ENCODE results near the gene C16orf90. TPM values are rescaled to one million over a fixed set of nuclear protein-coding genes. Genes with fewer than 3 reads are reported as not detected.
A peak's percentile ranks its signal among the peaks of the same experiment; 100 is the strongest.
"Not testable (repeated sequence)": the region's sequence is repeated elsewhere in the genome, so short reads cannot be mapped to it uniquely, and the experiment has no call there.

The C16orf90 gene
- total RNA-seq, 1 donor, result not detected

DNA sequence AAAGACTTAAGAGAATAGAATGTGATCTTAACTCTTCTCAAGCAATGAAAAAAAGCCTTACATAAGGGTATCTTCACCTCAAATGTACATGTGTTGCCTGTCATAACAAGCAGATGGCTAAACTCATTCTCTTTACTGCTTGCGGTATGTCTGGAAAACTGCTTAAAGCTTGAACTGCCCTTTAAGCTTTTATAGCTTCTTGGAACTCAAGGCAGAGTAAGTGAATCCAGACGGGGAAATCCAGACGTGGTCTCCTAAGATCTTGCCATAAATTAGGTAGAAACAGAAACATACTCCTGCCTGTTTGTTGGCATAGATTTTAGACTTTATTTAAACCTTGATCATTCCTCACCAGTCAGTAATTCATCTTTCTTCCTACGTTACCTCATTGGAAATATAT is 25.1 kb upstream of the C16orf90 start:
- H3K9me3 ChIP-seq (ENCODE audit: low read depth, low read length), result no peaks in the 10 kb centered on the region
- no peak overlapping the region for H3K4me3 ChIP-seq (ENCODE audit: low read length)
- H3K4me1 ChIP-seq (ENCODE audit: insufficient read depth, low read length), result no peaks in the 10 kb centered on the region
- H3K27me3 ChIP-seq (ENCODE audit: insufficient read depth, low read length), result no peaks in the 10 kb centered on the region

DNA sequence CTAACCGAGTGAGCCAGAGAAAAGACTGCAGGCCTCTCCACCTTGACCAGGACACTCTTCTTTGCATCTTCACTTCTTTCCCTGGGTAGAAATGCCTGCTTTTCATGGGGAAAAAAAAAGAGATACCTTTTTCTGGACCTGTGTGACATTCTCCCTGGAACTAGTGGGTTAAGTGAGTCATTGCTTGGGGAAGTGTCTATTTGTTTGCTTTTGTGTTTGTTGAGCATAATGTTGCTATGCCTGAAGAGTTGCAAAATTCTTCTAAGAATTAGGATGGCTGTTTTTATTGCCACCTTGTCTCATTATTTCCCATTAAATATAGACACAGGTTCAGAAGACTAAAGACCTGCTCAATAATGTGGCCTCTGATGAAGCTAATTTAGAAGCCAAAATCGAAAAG is 24.3 kb upstream of the C16orf90 start:
- no peaks in the 10 kb centered on the region for H3K9me3 ChIP-seq (ENCODE audit: low read depth, low read length)
- H3K4me1 ChIP-seq (ENCODE audit: insufficient read depth, low read length), result no peaks in the 10 kb centered on the region
- H3K4me3 ChIP-seq (ENCODE audit: low read length), result no peak overlapping the region
- no peaks in the 10 kb centered on the region for H3K27me3 ChIP-seq (ENCODE audit: insufficient read depth, low read length)

DNA sequence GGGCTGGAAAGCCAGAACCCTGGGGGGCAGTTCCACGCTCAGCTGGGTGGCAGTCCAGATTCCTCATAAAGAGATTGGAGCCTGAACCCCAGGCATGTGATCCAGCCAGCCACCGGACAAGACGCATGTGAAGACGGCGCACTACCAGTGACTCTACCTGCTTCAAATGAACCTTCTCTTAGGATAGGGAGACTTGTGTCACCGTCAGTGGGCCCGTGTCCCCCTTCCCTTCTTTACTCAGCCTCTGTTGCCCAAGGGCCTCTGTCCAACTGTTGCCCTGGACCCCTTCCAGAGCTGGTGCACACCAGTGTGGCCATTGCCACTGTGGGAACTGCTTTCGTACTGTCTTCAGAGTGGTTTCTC is 23.7 kb upstream of the C16orf90 start:
- Histone ChIP-seq H3K4me3 (ENCODE audit: low read length) (no peak overlapping the region), H3K27me3 (ENCODE audit: insufficient read depth, low read length) (no peaks in the 10 kb centered on the region), H3K9me3 (ENCODE audit: low read depth, low read length) (no peaks in the 10 kb centered on the region), H3K4me1 (ENCODE audit: insufficient read depth, low read length) (no peaks in the 10 kb centered on the region)

DNA sequence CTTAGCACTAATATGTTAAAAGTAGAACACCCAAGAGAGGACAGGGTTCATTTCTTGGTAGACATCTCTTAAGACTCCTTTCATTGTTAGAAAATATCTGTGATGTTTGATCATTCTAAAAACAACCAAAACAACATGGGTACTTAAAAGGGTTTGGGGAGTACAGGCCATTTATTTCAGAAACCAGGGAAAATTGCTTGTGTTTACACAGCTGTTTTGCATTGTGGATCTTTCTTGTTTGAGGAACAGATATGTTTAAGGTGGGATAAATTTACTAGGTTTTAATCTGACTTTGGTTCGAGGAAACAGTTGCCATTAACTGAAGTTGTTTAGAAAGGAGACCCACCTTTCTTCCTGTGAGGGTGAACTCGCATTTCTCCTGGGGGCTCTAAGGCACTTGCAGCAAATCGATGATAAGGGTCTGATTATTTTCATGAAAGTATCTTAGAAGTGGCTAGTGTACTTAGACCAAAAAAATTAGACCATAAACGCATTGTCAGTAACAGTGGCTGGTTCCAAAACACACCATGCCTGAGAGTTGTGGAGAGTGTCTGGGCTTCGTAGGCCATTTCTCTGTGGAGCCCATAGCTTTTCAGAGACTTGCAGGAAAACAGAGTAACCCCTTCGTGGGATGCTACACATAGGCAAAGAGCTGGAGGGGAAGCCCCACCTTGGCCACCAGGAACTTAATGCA is 23.1 kb upstream of the C16orf90 start:
- no peaks in the 10 kb centered on the region for H3K9me3 ChIP-seq (ENCODE audit: low read depth, low read length)
- no peaks in the 10 kb centered on the region for H3K27me3 ChIP-seq (ENCODE audit: insufficient read depth, low read length)
- no peak overlapping the region for H3K4me3 ChIP-seq (ENCODE audit: low read length)
- no peaks in the 10 kb centered on the region for H3K4me1 ChIP-seq (ENCODE audit: insufficient read depth, low read length)

DNA sequence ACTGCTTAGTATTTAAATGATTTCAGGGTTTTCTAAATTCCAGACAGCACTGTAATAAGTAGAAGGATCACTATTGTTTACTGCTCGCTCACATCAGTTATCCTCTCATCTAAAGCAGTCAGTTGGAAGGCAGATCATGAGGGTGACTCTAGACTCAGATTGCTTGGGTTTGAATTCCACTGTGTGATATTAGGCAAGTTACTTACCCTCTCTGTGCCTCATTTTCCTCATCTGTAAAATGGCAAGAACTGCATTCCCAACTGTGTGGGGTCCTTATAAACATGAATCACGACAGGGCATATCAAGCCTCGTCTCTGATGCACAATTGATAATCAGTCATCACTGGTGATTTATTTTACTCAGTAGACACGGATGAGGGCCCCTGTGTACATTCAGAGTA is 20.6 kb upstream of the C16orf90 start:
- no peaks in the 10 kb centered on the region for H3K9me3 ChIP-seq (ENCODE audit: low read depth, low read length)
- H3K4me1 ChIP-seq (ENCODE audit: insufficient read depth, low read length), result peaks cover 5% of the 10 kb centered on the region
- no peaks in the 10 kb centered on the region for H3K27me3 ChIP-seq (ENCODE audit: insufficient read depth, low read length)
- H3K4me3 ChIP-seq (ENCODE audit: low read length), result no peak overlapping the region

DNA sequence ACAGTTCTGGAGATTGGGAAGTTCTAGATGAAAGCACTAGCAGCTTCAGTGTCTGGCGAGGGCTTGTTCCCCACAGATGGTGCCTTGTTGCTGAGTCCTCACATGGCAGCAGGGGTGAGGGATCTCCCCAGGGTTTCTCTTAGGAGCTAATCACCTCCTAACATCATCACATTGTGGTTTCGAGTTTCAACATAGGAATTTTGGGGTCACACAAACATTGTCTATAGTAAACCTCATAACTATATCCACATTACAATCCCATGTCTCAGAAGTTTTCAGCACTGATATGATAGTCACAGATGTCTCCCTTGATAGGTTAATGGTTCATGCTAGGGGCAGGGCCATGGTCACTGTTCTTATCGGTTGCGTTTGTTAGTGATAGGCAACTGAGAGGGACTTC is 19.3 kb upstream of the C16orf90 start:
- no peak overlapping the region for H3K4me3 ChIP-seq (ENCODE audit: low read length)
- no peaks in the 10 kb centered on the region for H3K9me3 ChIP-seq (ENCODE audit: low read depth, low read length)
- H3K4me1 ChIP-seq (ENCODE audit: insufficient read depth, low read length), result peaks cover 14% of the 10 kb centered on the region
- H3K27me3 ChIP-seq (ENCODE audit: insufficient read depth, low read length), result no peaks in the 10 kb centered on the region

DNA sequence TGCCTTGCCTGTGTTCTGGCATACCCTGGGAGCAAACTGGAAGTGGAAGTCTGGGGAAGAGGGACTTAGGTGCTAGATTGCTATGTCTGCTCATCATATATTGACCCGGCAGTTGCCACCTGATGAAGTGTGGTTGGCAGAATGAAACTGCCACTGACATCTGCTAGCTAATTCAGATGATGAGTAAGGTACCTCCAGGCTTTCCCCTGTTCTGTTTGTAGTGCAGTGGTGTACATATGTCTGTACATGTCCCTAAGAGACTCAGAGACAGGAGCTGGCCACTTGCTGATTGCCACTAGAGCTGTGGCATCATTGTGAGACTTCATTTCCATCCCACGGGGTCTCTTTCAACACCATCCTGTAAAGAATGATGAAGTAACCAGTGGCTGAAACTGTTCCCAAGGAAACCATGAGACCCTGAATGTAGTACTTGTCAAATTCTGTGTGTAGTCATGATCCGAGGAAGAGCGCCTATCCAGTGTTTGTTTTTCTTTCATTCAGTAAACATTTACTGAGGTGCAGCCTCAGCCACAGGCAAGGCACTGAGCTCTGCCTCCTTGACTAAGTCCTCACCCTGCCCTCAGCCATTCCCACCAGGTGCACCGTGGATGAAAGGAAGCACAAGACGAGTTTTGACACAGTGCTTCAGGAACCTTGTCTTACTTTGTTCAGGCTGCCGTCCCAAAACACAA is 18.7 kb upstream of the C16orf90 start:
- H3K4me3 ChIP-seq (ENCODE audit: low read length), result no peak overlapping the region
- peaks cover 18% of the 10 kb centered on the region for H3K4me1 ChIP-seq (ENCODE audit: insufficient read depth, low read length)
- H3K27me3 ChIP-seq (ENCODE audit: insufficient read depth, low read length), result no peaks in the 10 kb centered on the region
- no peaks in the 10 kb centered on the region for H3K9me3 ChIP-seq (ENCODE audit: low read depth, low read length)

DNA sequence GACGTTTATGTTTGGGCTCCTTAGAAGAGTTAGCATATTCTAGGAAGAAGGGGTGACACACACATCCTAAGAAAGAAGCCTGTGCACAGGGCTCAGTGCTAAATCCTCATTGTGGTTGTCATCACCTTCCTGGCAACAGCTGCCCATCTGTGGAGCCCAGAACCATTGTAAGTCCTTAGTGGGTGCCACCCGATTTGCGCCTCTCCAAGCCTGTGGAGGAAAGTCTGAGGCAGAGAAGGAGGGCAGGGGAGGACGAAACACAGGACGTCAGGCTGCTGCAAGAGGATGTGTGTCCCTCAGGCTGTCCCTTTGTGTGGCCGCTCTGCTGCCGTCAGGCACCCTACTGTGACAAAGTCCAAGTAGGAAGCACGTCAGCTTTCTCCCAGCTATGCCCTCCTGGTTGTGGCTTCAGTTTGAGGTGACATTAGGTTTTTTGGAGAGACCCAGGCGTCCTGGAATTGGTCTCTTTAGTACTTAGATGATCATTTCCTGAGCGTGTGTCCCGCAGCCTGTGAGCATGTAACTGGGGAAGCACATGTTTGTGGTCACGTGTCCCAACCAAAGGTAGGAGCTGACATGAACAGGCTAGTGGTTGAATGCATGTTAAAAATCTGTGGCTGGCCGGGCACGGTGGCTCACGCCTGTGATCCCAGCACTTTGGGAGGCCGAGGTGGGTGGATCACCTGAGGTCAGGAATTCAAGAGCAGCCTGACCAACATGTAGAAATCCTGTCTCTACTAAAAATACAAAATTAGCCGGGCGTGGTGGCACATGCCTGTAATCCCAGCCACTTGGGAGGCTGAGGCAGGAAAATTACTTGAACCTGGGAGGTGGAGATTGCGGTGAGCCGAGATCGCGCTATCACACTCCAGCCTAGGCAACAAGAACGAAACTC is 16.2 kb upstream of the C16orf90 start:
- peaks cover 22% of the 10 kb centered on the region for H3K4me1 ChIP-seq (ENCODE audit: insufficient read depth, low read length)
- H3K9me3 ChIP-seq (ENCODE audit: low read depth, low read length), result no peaks in the 10 kb centered on the region
- no peaks in the 10 kb centered on the region for H3K27me3 ChIP-seq (ENCODE audit: insufficient read depth, low read length)
- no peak overlapping the region for H3K4me3 ChIP-seq (ENCODE audit: low read length)

DNA sequence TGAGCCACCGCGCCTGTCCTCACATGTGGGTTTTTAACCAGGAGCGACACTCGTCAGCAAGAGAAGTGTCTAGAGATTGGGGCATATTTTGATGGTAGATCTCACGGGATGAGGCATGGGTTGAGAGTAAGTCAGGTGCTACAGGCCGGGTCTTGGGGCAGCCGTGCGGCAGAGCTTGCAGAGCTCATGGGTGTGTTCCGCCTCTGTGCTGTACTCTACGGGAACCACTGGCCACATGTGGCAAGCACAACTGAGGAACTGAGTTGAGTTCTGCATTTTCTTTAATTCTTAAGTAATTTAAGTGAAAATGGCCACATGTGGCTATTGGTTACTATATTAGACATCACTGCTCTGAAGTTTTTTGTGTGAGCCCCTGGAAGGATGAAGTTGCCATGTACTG is 15.1 kb upstream of the C16orf90 start:
- peaks cover 22% of the 10 kb centered on the region for H3K4me1 ChIP-seq (ENCODE audit: insufficient read depth, low read length)

DNA sequence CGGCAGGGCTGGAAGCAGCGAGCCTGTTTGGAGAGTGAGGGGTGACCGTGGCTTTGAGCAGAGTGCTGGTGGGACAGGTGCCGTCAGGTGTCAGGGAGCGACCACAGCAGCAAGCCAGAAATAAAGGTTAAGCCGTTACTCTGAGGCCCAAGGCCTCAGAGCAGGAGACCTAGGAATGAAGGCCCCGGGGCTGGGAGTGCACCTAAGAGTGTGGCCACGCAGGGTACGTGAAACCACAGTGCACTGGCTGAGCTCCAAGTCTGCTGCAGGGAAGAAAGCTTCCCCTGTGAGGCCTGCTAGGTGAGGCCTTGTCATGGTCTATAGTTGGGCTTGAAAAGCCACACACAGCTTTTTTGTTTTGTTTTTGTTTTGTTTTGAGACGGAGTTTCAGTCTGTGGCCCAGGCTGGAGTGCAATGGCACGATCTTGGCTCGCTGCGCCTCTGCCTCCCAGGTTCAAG is 14.2 kb upstream of the C16orf90 start:
- H3K4me3 ChIP-seq (ENCODE audit: low read length), result no peak overlapping the region
- peaks cover 22% of the 10 kb centered on the region for H3K4me1 ChIP-seq (ENCODE audit: insufficient read depth, low read length)
- no peaks in the 10 kb centered on the region for H3K9me3 ChIP-seq (ENCODE audit: low read depth, low read length)
- no peaks in the 10 kb centered on the region for H3K27me3 ChIP-seq (ENCODE audit: insufficient read depth, low read length)

More for the DNA sequence above, 15.1 kb upstream of the C16orf90 start:
- Histone ChIP-seq H3K9me3 (ENCODE audit: low read depth, low read length) (no peaks in the 10 kb centered on the region), H3K27me3 (ENCODE audit: insufficient read depth, low read length) (no peaks in the 10 kb centered on the region), H3K4me3 (ENCODE audit: low read length) (no peak overlapping the region)

DNA sequence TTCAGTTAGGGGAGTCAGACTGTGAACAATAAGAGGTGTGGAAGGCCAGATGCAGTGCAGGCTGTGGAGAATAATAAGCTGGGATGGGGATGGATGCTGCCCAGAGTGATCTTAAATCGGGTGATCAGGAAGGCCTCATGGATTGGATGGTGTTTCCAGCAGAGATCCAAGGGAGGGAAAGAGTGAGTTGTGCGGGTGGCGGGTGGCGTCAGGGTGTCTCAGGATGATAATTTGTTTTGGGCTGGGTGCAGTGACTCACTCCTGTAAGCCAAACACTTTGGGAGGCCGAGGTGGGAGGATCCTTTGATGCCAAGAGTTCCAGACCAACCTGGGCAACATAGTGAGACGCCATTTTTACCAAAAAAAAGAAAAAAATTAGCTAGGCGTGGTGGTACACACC is 13.4 kb upstream of the C16orf90 start:
- H3K4me1 ChIP-seq (ENCODE audit: insufficient read depth, low read length), result peaks cover 22% of the 10 kb centered on the region
- H3K9me3 ChIP-seq (ENCODE audit: low read depth, low read length), result no peaks in the 10 kb centered on the region
- no peaks in the 10 kb centered on the region for H3K27me3 ChIP-seq (ENCODE audit: insufficient read depth, low read length)
- H3K4me3 ChIP-seq (ENCODE audit: low read length), result no peak overlapping the region

DNA sequence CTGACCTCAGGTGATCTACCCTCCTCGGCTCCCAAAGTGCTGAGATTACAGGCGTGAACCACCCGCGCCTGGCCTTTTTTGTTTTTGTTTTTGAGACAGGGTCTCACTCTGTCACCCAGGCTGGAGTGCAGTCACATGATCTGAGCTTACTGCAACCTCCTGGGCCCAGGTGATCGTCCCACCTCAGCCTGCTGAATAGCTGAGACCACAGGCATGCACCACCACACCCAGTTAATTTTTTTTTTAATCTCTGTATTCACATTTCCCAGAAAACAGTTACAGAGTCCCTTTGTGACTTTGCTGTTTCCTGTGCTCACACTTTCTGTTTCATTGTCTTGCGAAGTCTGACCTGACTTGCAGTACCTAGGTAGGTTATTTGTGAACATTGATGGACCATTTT is 8.2 kb upstream of the C16orf90 start:
- no peak overlapping the region for H3K4me3 ChIP-seq (ENCODE audit: low read length)
- peaks cover 39% of the 10 kb centered on the region for H3K4me1 ChIP-seq (ENCODE audit: insufficient read depth, low read length)
- H3K9me3 ChIP-seq (ENCODE audit: low read depth, low read length), result no peaks in the 10 kb centered on the region
- no peaks in the 10 kb centered on the region for H3K27me3 ChIP-seq (ENCODE audit: insufficient read depth, low read length)

DNA sequence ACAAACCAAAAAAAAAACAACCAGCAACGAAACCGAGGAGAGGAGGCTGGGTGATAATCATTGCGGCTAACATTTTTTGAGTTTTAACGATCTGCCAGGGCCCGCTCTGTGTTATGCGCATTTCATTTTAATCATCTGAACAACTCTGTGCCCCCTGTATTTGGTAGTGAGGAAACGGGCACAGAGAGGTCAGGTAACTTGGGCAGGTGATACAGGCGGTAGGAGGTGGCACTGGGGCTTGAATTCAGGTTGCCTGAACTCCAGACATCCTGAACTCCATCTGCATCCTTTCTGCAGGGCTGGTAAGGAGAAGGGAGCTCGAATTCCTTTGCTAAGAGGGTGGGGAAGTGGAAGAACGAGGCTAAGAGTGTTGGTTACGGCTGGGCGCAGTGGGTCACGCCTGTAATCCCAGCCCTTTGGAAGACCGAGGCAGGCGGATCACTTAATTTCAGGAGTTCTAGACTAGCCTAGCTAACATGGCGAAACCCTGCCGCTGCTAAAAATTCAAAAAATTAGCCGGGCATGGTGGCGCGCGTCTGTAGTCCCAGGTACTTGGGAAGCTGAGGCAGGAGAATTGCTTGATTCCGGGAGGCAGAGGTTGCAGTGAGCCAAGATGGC is 6.6 kb upstream of the C16orf90 start:
- H3K4me1 ChIP-seq (ENCODE audit: insufficient read depth, low read length), result peaks cover 39% of the 10 kb centered on the region
- no peak overlapping the region for H3K4me3 ChIP-seq (ENCODE audit: low read length)
- no peaks in the 10 kb centered on the region for H3K27me3 ChIP-seq (ENCODE audit: insufficient read depth, low read length)
- H3K9me3 ChIP-seq (ENCODE audit: low read depth, low read length), result no peaks in the 10 kb centered on the region

DNA sequence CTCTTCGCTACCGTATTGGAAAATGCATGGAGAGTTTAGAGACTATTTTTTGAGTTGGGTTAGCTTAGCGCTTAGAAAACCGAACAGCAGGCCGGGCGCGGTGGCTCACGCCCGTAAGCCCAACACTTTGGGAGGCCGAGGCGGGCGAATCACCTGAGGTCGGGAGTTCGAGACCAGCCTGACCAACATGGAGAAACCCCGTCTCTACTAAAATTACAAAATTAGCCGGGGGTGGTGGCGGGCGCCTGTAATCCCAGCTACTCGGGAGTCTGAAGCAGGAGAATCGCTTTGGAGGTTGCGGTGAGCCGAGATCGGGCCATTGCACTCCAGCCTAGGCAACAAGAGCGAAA is 6.1 kb upstream of the C16orf90 start:
- not testable (repeated sequence) for H3K9me3 ChIP-seq (ENCODE audit: low read depth, low read length); H3K27me3 ChIP-seq (ENCODE audit: insufficient read depth, low read length)
- H3K4me3 ChIP-seq (ENCODE audit: low read length), result peak overlapping the region; percentile 65
- peaks cover 39% of the 10 kb centered on the region for H3K4me1 ChIP-seq (ENCODE audit: insufficient read depth, low read length)

DNA sequence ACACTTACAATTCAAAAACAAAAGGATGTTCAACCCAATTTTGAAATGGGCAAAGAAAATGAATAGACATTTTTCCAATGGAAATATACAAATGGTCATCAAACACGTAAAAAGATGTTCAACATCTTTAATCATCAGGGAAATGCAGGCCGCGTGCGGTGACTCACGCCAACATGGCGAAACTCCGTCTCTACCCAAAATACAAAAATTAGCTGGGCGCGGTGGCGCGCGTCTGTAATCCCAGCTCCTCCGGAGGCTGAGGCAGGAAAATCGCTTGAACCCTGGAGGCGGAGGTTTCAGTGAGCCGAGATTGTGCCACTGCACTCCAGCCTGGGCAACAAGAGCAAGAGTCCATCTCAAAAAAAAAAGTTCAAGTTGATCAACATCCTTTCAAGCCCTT is 3.7 kb upstream of the C16orf90 start:
- H3K4me1 ChIP-seq (ENCODE audit: insufficient read depth, low read length), result peaks cover 39% of the 10 kb centered on the region
- H3K27me3 ChIP-seq (ENCODE audit: insufficient read depth, low read length), result no peaks in the 10 kb centered on the region
- H3K9me3 ChIP-seq (ENCODE audit: low read depth, low read length), result no peaks in the 10 kb centered on the region
- H3K4me3 ChIP-seq (ENCODE audit: low read length), result no peak overlapping the region

Data from mononuclear cell (primary cell).